Chondrocyte (in vitro differentiated cells): ENCODE measurements around the gene MGME1. TPM values are rescaled to one million over a fixed set of nuclear protein-coding genes. Genes with fewer than 3 reads are reported as not detected.

ENCODE experiments used
- DNase-seq: peaks from one replicate; pipeline ENCODE4 v3.0.0; 2021; ENCODE audit warnings: mixed read lengths, low spot score
- H3K27ac Mint-ChIP-seq: one replicate; pipeline ENCODE4 v1.8.0; 2021; ENCODE audit warnings: mild to moderate bottlenecking, moderate library complexity, mixed read lengths; ENCODE audit not compliant: unreplicated experiment
- H3K27me3 Mint-ChIP-seq: 2 replicates; pipeline ENCODE4 v1.8.0; 2021; ENCODE audit warnings: low read depth, mixed read lengths
- H3K36me3 Mint-ChIP-seq: 2 replicates; pipeline ENCODE4 v1.8.0; 2021; ENCODE audit warnings: low read depth, mixed read lengths
- H3K4me1 Mint-ChIP-seq: 2 replicates; pipeline ENCODE4 v1.8.0; 2021; ENCODE audit warnings: low read depth, mild to moderate bottlenecking, mixed read lengths
- H3K4me3 Mint-ChIP-seq: one replicate; pipeline ENCODE4 v1.8.0; 2021; ENCODE audit warnings: mild to moderate bottlenecking, moderate library complexity, mixed read lengths; ENCODE audit not compliant: unreplicated experiment
- H3K9me3 Mint-ChIP-seq: 2 replicates; pipeline ENCODE4 v1.8.0; 2021; ENCODE audit warnings: low read depth, mixed read lengths
- CTCF ChIP-seq: fragments of 200-600 bp; sonication (generic); IDR thresholded peaks from 2 replicates; pipeline ENCODE4 v1.5.0; 2021; ENCODE audit warnings: antibody characterized with exemption, mild to moderate bottlenecking, moderate library complexity
- total RNA-seq: library from RNA; stranded (reverse); gene quantifications from 3 replicates; pipeline ENCODE4 v1.2.1, GENCODE V29; 2021

The MGME1 gene
- total RNA-seq, 1 donor from 2014 or later = 15.1 TPM

- peaks cover 61% of the 10 kb centered on the region for H3K4me1 Mint-ChIP-seq
- H3K27ac Mint-ChIP-seq = peak overlapping the region; percentile 99
- TF ChIP-seq CTCF = no peak
- H3K36me3 Mint-ChIP-seq = peaks cover 34% of the 10 kb centered on the region
- H3K9me3 Mint-ChIP-seq = no peaks in the 10 kb centered on the region
- no peaks in the 10 kb centered on the region for H3K27me3 Mint-ChIP-seq
- no peak overlapping the region for H3K4me3 Mint-ChIP-seq
- DNase-seq = no peak
Measured at GRCh38 chr20:17940224-17940971, 28.4 kb upstream of the MGME1 start.

- Mint-ChIP-seq H3K4me1 (peaks cover 55% of the 10 kb centered on the region), H3K4me3 (no peak overlapping the region), H3K9me3 (no peaks in the 10 kb centered on the region), H3K36me3 (peaks cover 38% of the 10 kb centered on the region), H3K27me3 (no peaks in the 10 kb centered on the region), H3K27ac (peak overlapping the region; percentile 41)
- no peak for DNase-seq
- TF ChIP-seq CTCF = no peak
Measured at GRCh38 chr20:17941087-17941825, 27.6 kb upstream of the MGME1 start.

- no peak for TF ChIP-seq CTCF
- Mint-ChIP-seq H3K27me3 (no peaks in the 10 kb centered on the region), H3K36me3 (peaks cover 44% of the 10 kb centered on the region), H3K4me3 (no peak overlapping the region), H3K27ac (no peak overlapping the region), H3K4me1 (peaks cover 50% of the 10 kb centered on the region), H3K9me3 (no peaks in the 10 kb centered on the region)
- DNase-seq = no peak
Measured at GRCh38 chr20:17941826-17942196, 27.0 kb upstream of the MGME1 start.

- TF ChIP-seq CTCF = no peak
- no peaks in the 10 kb centered on the region for H3K27me3 Mint-ChIP-seq
- no peak for DNase-seq
- H3K27ac Mint-ChIP-seq = no peak overlapping the region
- no peaks in the 10 kb centered on the region for H3K9me3 Mint-ChIP-seq
- peaks cover 34% of the 10 kb centered on the region for H3K4me1 Mint-ChIP-seq
- H3K36me3 Mint-ChIP-seq = peaks cover 52% of the 10 kb centered on the region
- H3K4me3 Mint-ChIP-seq = no peak overlapping the region
Measured at GRCh38 chr20:17943343-17943742, 25.5 kb upstream of the MGME1 start.

GRCh38 chr20:17944854-17945474 lies 23.9 kb upstream of the MGME1 start:
- Mint-ChIP-seq H3K36me3 (peaks cover 65% of the 10 kb centered on the region), H3K4me3 (no peak overlapping the region), H3K27me3 (no peaks in the 10 kb centered on the region), H3K9me3 (no peaks in the 10 kb centered on the region), H3K4me1 (peaks cover 18% of the 10 kb centered on the region), H3K27ac (no peak overlapping the region)
- no peak for TF ChIP-seq CTCF
- DNase-seq = no peak
